AG09319 (cell line): ENCODE measurements around the gene SSTR1.

ENCODE experiments used
- DNase-seq: peaks from one replicate; pipeline ENCODE4 v3.0.0-alpha.2; 2010; ENCODE audit warnings: low read depth; ENCODE audit errors: extremely low read depth
- TF ChIP-seq, protein P1 (sequence below): IDR thresholded peaks from 2 replicates; pipeline ENCODE4 v1.5.1; 2011; ENCODE audit warnings: low read depth, mild to moderate bottlenecking, inconsistent platforms, low read length, moderate library complexity

The SSTR1 gene

DNA sequence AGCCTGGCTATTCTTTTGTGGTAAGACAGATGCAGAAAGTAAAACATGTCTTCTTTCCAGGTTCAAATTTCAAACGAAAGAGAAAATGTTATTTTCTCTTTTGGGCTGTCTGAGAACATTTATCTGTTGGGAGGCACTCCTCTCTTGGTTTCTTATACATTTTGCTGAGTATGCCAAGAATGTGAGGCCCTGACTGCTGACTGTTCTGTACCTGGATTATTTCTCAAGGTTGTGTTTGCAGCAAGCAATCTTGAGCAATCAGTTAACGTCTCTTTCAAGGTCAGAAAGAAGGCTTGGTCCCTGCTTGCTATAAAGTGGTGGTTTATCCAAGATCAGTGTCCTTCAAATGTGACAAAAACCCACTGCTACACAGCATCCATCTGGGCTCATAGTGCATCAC, 9.8 kb downstream of the SSTR1 start:
- TF ChIP-seq, protein P1, sequence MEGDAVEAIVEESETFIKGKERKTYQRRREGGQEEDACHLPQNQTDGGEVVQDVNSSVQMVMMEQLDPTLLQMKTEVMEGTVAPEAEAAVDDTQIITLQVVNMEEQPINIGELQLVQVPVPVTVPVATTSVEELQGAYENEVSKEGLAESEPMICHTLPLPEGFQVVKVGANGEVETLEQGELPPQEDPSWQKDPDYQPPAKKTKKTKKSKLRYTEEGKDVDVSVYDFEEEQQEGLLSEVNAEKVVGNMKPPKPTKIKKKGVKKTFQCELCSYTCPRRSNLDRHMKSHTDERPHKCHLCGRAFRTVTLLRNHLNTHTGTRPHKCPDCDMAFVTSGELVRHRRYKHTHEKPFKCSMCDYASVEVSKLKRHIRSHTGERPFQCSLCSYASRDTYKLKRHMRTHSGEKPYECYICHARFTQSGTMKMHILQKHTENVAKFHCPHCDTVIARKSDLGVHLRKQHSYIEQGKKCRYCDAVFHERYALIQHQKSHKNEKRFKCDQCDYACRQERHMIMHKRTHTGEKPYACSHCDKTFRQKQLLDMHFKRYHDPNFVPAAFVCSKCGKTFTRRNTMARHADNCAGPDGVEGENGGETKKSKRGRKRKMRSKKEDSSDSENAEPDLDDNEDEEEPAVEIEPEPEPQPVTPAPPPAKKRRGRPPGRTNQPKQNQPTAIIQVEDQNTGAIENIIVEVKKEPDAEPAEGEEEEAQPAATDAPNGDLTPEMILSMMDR = no peak
- DNase-seq = no peak

DNA sequence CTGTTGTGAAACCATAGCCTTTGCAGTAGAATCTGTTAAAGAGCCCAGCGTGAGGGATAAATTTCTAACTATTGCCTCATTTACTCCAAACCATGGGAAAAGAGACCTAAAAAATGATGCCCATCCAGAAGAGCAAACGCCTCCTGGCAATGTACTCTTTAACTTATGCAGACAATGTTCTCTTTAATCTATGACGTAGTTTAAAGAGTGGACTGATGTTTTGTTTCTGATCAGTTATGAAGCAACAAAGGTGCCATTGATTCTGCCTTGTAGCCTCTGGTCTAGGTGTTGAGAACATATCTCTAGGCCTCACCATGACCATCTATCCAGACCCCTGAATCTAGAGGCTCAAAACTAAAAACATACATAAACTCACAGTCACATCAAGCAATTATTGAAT, 13.4 kb downstream of the SSTR1 start:
- TF ChIP-seq, protein P1 = no peak
- no peak for DNase-seq

DNA sequence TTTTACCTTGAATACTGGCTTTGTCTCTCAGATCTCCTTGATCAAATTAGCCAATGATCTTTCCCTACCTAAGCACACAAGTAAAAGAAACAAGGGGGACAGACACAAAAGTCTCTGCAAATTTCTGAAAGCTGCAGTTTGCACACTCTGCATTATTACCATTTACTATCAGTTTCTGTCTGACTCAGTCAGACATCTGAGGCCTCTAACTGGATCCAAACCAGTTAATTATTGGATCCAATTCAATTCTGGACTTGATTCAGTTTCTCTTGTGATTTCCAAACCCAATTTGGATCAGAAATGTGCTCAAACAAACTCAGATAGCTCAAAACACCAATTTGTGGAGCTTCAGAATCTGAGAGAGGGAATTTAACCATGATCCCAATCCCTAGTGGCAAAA, 16.6 kb downstream of the SSTR1 start:
- TF ChIP-seq, protein P1 = no peak

DNA sequence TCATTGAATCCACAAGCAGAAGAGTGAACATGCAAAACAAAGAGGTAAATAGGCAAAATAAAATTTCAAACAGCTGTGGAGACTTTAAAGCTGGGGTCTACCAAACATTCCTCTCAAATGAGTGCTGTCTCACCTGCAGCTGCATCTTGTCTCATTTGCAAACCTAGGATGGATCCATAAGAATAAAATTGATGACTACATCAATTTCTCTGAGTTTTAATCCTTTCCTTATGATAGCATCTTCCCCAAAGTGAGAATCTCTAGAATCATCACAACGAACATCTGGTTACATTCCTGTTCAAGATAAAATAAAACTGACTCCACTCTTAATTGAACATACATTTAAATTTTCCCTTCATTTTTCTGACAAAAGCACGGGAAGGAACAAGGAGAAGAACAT, 18.2 kb downstream of the SSTR1 start:
- DNase-seq = no peak
- TF ChIP-seq, protein P1 = no peak

More for the DNA sequence above, 16.6 kb downstream of the SSTR1 start:
- no peak for DNase-seq

DNA sequence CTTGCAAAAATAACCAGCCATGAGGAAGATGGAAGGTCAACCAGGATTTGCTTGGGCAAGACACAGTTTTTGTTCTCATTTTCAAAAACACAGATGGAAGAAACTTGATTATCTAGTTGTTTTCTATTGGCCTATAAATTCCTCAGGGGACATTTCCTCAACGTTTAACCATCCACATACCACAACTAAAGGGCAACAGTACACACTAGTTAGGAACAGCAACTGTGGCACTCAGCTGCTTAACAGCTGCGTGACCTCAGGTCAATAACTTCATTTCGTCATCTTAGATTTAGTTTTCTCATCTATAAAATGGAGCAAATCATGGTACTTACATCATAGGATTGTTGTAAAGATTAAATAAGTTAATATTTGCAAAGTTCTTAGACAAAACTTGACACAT, 18.7 kb downstream of the SSTR1 start:
- TF ChIP-seq, protein P1 = no peak

DNA sequence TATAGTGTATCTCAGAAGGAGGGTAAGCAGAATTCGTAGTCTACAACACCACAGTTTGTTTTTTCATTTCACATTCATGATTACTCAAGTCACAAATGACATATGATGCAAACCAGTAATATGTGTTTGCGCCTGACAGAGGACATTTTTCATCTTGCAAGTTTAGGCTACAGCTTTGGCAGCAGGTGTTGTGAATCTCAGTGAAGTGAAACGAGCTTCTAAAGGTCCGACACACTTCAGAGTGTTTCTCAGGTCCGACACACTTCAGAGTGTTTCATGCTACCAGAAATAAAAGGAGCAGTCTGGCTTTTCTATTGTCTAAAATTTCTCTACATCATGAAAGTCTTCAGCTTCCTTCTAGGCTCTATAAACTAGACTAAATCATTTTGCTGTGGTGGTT, 25.5 kb downstream of the SSTR1 start:
- TF ChIP-seq, protein P1 = no peak
- no peak for DNase-seq

More for the DNA sequence above, 18.7 kb downstream of the SSTR1 start:
- no peak for DNase-seq

DNA sequence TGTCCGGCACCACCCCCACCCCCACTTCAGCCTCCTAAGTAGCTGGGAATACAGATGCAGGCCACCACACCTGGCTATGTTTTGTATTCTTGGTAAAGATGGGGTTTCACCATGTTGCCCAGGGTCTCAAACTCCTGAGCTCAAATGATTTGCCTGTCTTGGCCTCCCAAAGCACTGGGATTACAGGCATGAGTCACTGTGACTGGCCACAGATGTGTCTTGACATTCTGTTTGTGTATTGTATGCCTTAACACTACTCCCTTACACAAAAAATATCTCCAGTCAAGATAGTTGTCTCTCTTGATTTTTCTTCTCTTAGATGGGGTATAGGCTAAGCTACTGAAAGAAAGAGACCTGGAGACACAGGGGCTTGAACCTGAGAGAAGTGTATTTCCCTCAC, 30.6 kb downstream of the SSTR1 start:
- TF ChIP-seq, protein P1 = no peak
- no peak for DNase-seq
